IMR-90 (cell line): Measurements from ENCODE around the gene ZNF276. TPM values are rescaled to one million over a fixed set of nuclear protein-coding genes. Genes with fewer than 3 reads are reported as not detected.

ENCODE experiments used
- ATAC-seq: fragments of 200-7000 bp; cut with Tn5 transposase; 2 replicates; pipeline ENCODE4 v1.9.1; 2020; ENCODE audit warnings: low read depth, mild to moderate bottlenecking, moderate library complexity
- BruUV-seq: library from RNA; stranded (reverse); fragments of 400-500 nt; replicated peaks from 2 replicates; lab custom pipeline; 2021; lab: Mats Ljungman, UMichigan
- CTCF ChIA-PET: fragments of 300-600 bp; formaldehyde crosslinking; extraction: SDS; loops from one replicate; lab custom pipeline; 2021; ENCODE audit warnings: antibody characterized with exemption; lab: Yijun Ruan, JAX
- POLR2A ChIA-PET: fragments of 300-600 bp; sonication (Branson Sonifier 250); formaldehyde crosslinking; loops from one replicate; lab custom pipeline; 2022; ENCODE audit warnings: antibody characterized with exemption; ENCODE audit not compliant: unreplicated experiment; lab: Charles Lee
- DNase-seq: peaks from one replicate; pipeline ENCODE4 v3.0.0; 2013
- H2AFZ ChIP-seq: replicated peaks from 2 replicates; pipeline ENCODE3; 2013; ENCODE audit warnings: low read length, mild to moderate bottlenecking; ENCODE audit not compliant: poor library complexity
- H2AK5ac ChIP-seq: 2 replicates; pipeline ENCODE4 v1.6.1; 2013; ENCODE audit warnings: low read depth, low read length, inconsistent platforms
- H2AK9ac ChIP-seq: replicated peaks from 2 replicates; pipeline ENCODE3; 2013; ENCODE audit warnings: mild to moderate bottlenecking, low read depth, low read length, moderate library complexity; ENCODE audit not compliant: poor library complexity
- H2BK120ac ChIP-seq: 2 replicates; pipeline ENCODE4 v1.6.1; 2013; ENCODE audit warnings: low read depth, low read length, inconsistent platforms
- H2BK15ac ChIP-seq: 3 replicates; pipeline ENCODE4 v1.6.1; 2013; ENCODE audit warnings: low read depth, low read length, inconsistent platforms
- H2BK20ac ChIP-seq: 2 replicates; pipeline ENCODE4 v1.6.1; 2013; ENCODE audit warnings: low read depth, mild to moderate bottlenecking, inconsistent platforms, low read length, moderate library complexity
- H2BK5ac ChIP-seq: 2 replicates; pipeline ENCODE4 v1.6.1; 2013; ENCODE audit warnings: mild to moderate bottlenecking, low read depth, low read length, inconsistent platforms; ENCODE audit not compliant: poor library complexity, severe bottlenecking
- H3K14ac ChIP-seq: replicated peaks from 2 replicates; pipeline ENCODE4 v1.6.1; 2013; ENCODE audit warnings: low read depth, low read length, inconsistent platforms
- H3K18ac ChIP-seq: 2 replicates; pipeline ENCODE4 v1.6.1; 2013; ENCODE audit warnings: low read depth, low read length, control low read depth
- H3K23ac ChIP-seq: 2 replicates; pipeline ENCODE4 v1.6.1; 2013; ENCODE audit warnings: low read depth, low read length, inconsistent platforms
- H3K27ac ChIP-seq: 2 replicates; pipeline ENCODE4 v1.5.1; 2013; ENCODE audit warnings: mild to moderate bottlenecking, control low read depth, low read length; ENCODE audit not compliant: insufficient read depth
- H3K27me3 ChIP-seq: 2 replicates; pipeline ENCODE4 v1.6.1; 2013; ENCODE audit warnings: low read length; ENCODE audit not compliant: control insufficient read depth, insufficient read depth
- H3K36me3 ChIP-seq: 2 replicates; pipeline ENCODE4 v1.6.1; 2013; ENCODE audit warnings: low read length, mixed read lengths; ENCODE audit not compliant: control insufficient read depth, insufficient read depth
- H3K4ac ChIP-seq: 2 replicates; pipeline ENCODE4 v1.6.1; 2013; ENCODE audit warnings: low read depth, low read length, inconsistent platforms
- H3K4me1 ChIP-seq: 2 replicates; pipeline ENCODE4 v1.6.1; 2013; ENCODE audit warnings: low read length, mixed read lengths; ENCODE audit not compliant: control insufficient read depth, insufficient read depth
- H3K4me2 ChIP-seq: 2 replicates; pipeline ENCODE4 v1.6.1; 2013; ENCODE audit warnings: low read depth, mild to moderate bottlenecking, control low read depth, low read length, moderate library complexity
- H3K4me3 ChIP-seq: 2 replicates; pipeline ENCODE4 v1.5.1; 2013; ENCODE audit warnings: low read depth, mild to moderate bottlenecking, control low read depth, low read length, moderate library complexity; ENCODE audit not compliant: insufficient read depth
- H3K56ac ChIP-seq: 2 replicates; pipeline ENCODE4 v1.6.1; 2013; ENCODE audit warnings: low read length, inconsistent platforms; ENCODE audit not compliant: insufficient read depth; ENCODE audit errors: extremely low read depth
- H3K79me1 ChIP-seq, 2 experiments: 2 replicates each; pipeline ENCODE4 v1.6.1; 2013; ENCODE audit warnings: low read length in 2 of 2, inconsistent platforms in 1 of 2, low read depth in 1 of 2
- H3K9ac ChIP-seq: 2 replicates; pipeline ENCODE4 v1.6.1; 2013; ENCODE audit warnings: low read depth, low read length, control low read depth
- H3K9me1 ChIP-seq: 2 replicates; pipeline ENCODE4 v1.6.1; 2013; ENCODE audit warnings: low read length, inconsistent platforms; ENCODE audit not compliant: insufficient read depth
- H3K9me3 ChIP-seq: 2 replicates; pipeline ENCODE4 v1.6.1; 2013; ENCODE audit warnings: low read length; ENCODE audit not compliant: control insufficient read depth, insufficient read depth
- H4K20me1 ChIP-seq: 2 replicates; pipeline ENCODE4 v1.6.1; 2013; ENCODE audit warnings: low read length, inconsistent platforms; ENCODE audit not compliant: insufficient read depth
- H4K5ac ChIP-seq: 2 replicates; pipeline ENCODE4 v1.6.1; 2013; ENCODE audit warnings: mild to moderate bottlenecking, low read depth, low read length, control low read depth
- H4K8ac ChIP-seq, 2 experiments: 2 replicates each; pipeline ENCODE4 v1.6.1; 2013; ENCODE audit warnings: low read depth in 2 of 2, low read length in 2 of 2, control low read depth in 1 of 2, inconsistent platforms in 1 of 2
- H4K91ac ChIP-seq: 2 replicates; pipeline ENCODE4 v1.6.1; 2013; ENCODE audit warnings: low read depth, low read length, inconsistent platforms; ENCODE audit not compliant: insufficient read depth
- FOS ChIP-seq: fragments of 150-350 bp; IDR thresholded peaks from 2 replicates; pipeline ENCODE4 v1.6.1; 2016; ENCODE audit warnings: low read depth, low read length
- MAFK ChIP-seq: IDR thresholded peaks from 2 replicates; pipeline ENCODE4 v1.6.1; 2012; ENCODE audit warnings: low read depth, low read length, improper control_type of control experiment
- MAZ ChIP-seq: IDR thresholded peaks from 2 replicates; pipeline ENCODE4 v1.6.1; 2012; ENCODE audit warnings: low read depth, mild to moderate bottlenecking, low read length, improper control_type of control experiment, moderate library complexity, borderline replicate concordance
- MXI1 ChIP-seq: IDR thresholded peaks from 2 replicates; pipeline ENCODE4 v1.6.1; 2012; ENCODE audit warnings: low read depth, mild to moderate bottlenecking, low read length, moderate library complexity, borderline replicate concordance
- RCOR1 ChIP-seq: IDR thresholded peaks from 2 replicates; pipeline ENCODE4 v1.6.1; 2012; ENCODE audit warnings: mild to moderate bottlenecking, low read length, improper control_type of control experiment; ENCODE audit not compliant: insufficient replicate concordance
- RFX5 ChIP-seq: IDR thresholded peaks from 2 replicates; pipeline ENCODE4 v1.8.0; 2012; ENCODE audit warnings: low read depth, mild to moderate bottlenecking, low read length, moderate library complexity
- WGBS, 2 experiments: methylation state at CpG; one replicate each; pipeline versions ENCODE4 v1.1.5 to v1.1.7; 2013; ENCODE audit warnings: missing lambda C conversion rate in 2 of 2; ENCODE audit not compliant: insufficient read length in 1 of 2; ENCODE audit errors: extremely low coverage in 2 of 2; 5-methylcytosine and 5-hydroxymethylcytosine counted together
- dilution Hi-C: fragments of 300-500 bp; cut with HindIII; formaldehyde crosslinking; loops from one replicate; pipeline ENCODE4 v1.14.3; 2018; ENCODE audit warnings: low sequenced_read_pairs; ENCODE audit not compliant: unreplicated experiment
- in situ Hi-C: fragments of 300-500 bp; cut with MboI; formaldehyde crosslinking; loops from 3 replicates; pipeline ENCODE4 v1.14.3; 2019; ENCODE audit warnings: low sequenced_read_pairs, inconsistent platforms, mixed read lengths
- intact Hi-C: fragments of 100-400 bp; cut with micrococcal nuclease; formaldehyde crosslinking; loops from 2 replicates; pipeline ENCODE4 v1.10.0; 2022
- polyA plus RNA-seq, 3 experiments: library from polyadenylated mRNA; depleted of rRNA; stranded (reverse); fragments of >200 nt; gene quantifications; 2 replicates each; pipeline ENCODE4 v1.2.3, GENCODE V29; 2012; ENCODE audit warnings: low replicate concordance in 1 of 3
- total RNA-seq: library from RNA; depleted of rRNA; stranded (reverse); fragments of >200 nt; gene quantifications from 2 replicates; pipeline ENCODE4 v1.2.3, GENCODE V29; 2012
- TF ChIP-seq, protein P1 (sequence below): fragments of 150-350 bp; IDR thresholded peaks from 2 replicates; pipeline ENCODE4 v1.6.1; 2017; ENCODE audit warnings: mild to moderate bottlenecking, antibody characterized with exemption, low read length, low read depth
- TF ChIP-seq, protein P2 (sequence below): fragments of 150-350 bp; IDR thresholded peaks from 2 replicates; pipeline ENCODE4 v1.6.1; 2016; ENCODE audit warnings: low read depth, mild to moderate bottlenecking, low read length, moderate library complexity, borderline replicate concordance

The ZNF276 gene
- total and polyA plus RNA-seq, 2 of the 4 experiments (the other 2 are of a cell fraction), result 4.1 to 18.6 TPM

DNA sequence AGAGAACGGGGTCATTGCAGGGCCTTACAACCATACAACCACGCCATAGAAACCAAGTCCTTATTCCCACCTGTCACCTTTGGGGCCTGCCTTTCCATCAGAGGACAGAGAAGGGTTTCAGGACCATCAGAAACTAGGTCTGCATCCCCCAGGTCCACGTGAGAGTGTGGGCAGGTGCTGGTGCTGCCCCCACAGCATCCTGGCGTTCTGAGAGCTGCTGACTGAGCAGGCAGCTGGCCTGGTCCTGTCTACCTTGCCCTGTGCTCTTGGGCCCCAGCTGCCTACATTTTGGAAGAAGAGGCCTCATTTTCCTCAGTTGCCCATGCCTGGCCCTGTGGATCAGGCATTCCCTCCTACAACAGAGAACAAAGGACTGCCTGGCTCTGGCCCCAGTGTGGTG lies 21.6 kb downstream of the ZNF276 start (continued):
- TF ChIP-seq RCOR1 (no peak), RFX5 (no peak)

DNA sequence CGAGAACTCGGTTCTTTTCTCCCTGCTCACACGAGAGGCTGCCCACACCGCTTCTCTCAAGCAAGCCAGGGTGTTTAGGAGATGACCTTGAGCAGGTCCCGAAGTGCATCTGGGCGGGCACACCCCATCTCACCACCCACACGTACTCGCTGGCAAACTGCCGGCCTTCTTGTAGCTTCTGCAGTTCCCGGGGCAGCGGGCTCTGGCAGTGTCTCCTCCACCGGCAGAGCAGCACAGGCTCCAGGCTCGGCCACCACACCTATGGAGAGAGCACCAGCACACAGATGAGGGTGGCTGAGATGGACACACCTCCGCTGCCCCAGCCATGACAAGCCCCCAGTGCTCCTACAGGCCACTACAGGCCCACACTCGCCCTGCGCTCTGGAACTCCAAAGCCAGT lies 23.5 kb downstream of the ZNF276 start:
- Histone ChIP-seq H3K79me1 (no peaks in the 10 kb centered on the region; a peak in 1 of 4 replicates), H3K9ac (no peak overlapping the region), H3K9me1 (no peaks in the 10 kb centered on the region), H3K18ac (no peak overlapping the region), H3K56ac (no peak overlapping the region), H3K14ac (no peak overlapping the region), H2AK5ac (no peak overlapping the region), H3K9me3 (no peaks in the 10 kb centered on the region), H2BK20ac (no peak overlapping the region), H2AK9ac (no peak overlapping the region), H3K27ac (no peak overlapping the region), H4K91ac (no peak overlapping the region), H3K4me1 (no peaks in the 10 kb centered on the region), H3K4me2 (no peak overlapping the region), H3K4ac (no peak overlapping the region), H4K20me1 (0 out of 2 replicates have a peak, but pooled peaks cover 4% of the 10 kb centered on the region), H2BK15ac (no peak overlapping the region), H3K36me3 (peaks cover 37% of the 10 kb centered on the region), H3K4me3 (no peak overlapping the region), H3K27me3 (no peaks in the 10 kb centered on the region), H2AFZ (no peak overlapping the region), H2BK5ac (no peak overlapping the region), H3K23ac (no peak overlapping the region), H2BK120ac (no peak overlapping the region), H4K8ac (no peak overlapping the region), H4K5ac (no peak overlapping the region)
- in situ Hi-C loops, result no loop called here
- intact Hi-C loops, result no loop called here
- ChIA-PET POLR2A (no interaction called here), CTCF (no interaction called here)
- dilution Hi-C loops, result no loop called here
- BruUV-seq, result no TSS peak
- 90% methylated on average over 2 of the region's 16 CpGs; no CpG with 5 or more reads in 1 of the 2 experiments for WGBS, 2 experiments
- TF ChIP-seq FOS (no peak), MAZ (no peak), MAFK (no peak), MXI1 (no peak), RFX5 (no peak)
- TF ChIP-seq, protein P1, sequence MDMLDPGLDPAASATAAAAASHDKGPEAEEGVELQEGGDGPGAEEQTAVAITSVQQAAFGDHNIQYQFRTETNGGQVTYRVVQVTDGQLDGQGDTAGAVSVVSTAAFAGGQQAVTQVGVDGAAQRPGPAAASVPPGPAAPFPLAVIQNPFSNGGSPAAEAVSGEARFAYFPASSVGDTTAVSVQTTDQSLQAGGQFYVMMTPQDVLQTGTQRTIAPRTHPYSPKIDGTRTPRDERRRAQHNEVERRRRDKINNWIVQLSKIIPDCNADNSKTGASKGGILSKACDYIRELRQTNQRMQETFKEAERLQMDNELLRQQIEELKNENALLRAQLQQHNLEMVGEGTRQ, result no peak
- TF ChIP-seq, protein P2, sequence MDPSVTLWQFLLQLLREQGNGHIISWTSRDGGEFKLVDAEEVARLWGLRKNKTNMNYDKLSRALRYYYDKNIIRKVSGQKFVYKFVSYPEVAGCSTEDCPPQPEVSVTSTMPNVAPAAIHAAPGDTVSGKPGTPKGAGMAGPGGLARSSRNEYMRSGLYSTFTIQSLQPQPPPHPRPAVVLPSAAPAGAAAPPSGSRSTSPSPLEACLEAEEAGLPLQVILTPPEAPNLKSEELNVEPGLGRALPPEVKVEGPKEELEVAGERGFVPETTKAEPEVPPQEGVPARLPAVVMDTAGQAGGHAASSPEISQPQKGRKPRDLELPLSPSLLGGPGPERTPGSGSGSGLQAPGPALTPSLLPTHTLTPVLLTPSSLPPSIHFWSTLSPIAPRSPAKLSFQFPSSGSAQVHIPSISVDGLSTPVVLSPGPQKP, result no peak
- DNase-seq, result no peak
- ATAC-seq, result no peak
